ENCODE measurements around the gene DIS3L2.

DIS3L2 gene

GRCh38 chr2:232292395-232293154 is 331.1 kb downstream of the DIS3L2 start:
- no peak for TF ChIP-seq REST (IDR thresholded peaks at IDR 0.05; ENCODE audit: insufficient read depth in 1 of 2, low read depth in 2 of 2, low read length in 2 of 2)
- no peak for TF ChIP-seq FOXP2 (optimal IDR thresholded peaks at IDR 0.05; ENCODE audit: borderline replicate concordance, extremely low read depth, extremely low read length, insufficient read depth)
- no peak for TF ChIP-seq SIN3A (IDR thresholded peaks at IDR 0.05; ENCODE audit: borderline replicate concordance, insufficient read depth, low read length)
- TF ChIP-seq TAF1 (IDR thresholded peaks at IDR 0.05; ENCODE audit: borderline replicate concordance, insufficient read depth, low read length), result no peak
- TF ChIP-seq POLR2AphosphoS5 (IDR thresholded peaks at IDR 0.05; ENCODE audit: low read depth, low read length), result no peak

GRCh38 chr2:232293191-232293590 is 331.7 kb downstream of the DIS3L2 start:
- TF ChIP-seq SIN3A (IDR thresholded peaks at IDR 0.05; ENCODE audit: borderline replicate concordance, insufficient read depth, low read length), result no peak
- TF ChIP-seq TAF1 (IDR thresholded peaks at IDR 0.05; ENCODE audit: borderline replicate concordance, insufficient read depth, low read length), result no peak
- no peak for TF ChIP-seq POLR2AphosphoS5 (IDR thresholded peaks at IDR 0.05; ENCODE audit: low read depth, low read length)
- TF ChIP-seq REST (IDR thresholded peaks at IDR 0.05; ENCODE audit: insufficient read depth in 1 of 2, low read depth in 2 of 2, low read length in 2 of 2), result no peak
- no peak for TF ChIP-seq FOXP2 (optimal IDR thresholded peaks at IDR 0.05; ENCODE audit: borderline replicate concordance, extremely low read depth, extremely low read length, insufficient read depth)

- TF ChIP-seq REST (IDR thresholded peaks at IDR 0.05; ENCODE audit: insufficient read depth in 1 of 2, low read depth in 2 of 2, low read length in 2 of 2) (no peak), FOXP2 (optimal IDR thresholded peaks at IDR 0.05; ENCODE audit: borderline replicate concordance, extremely low read depth, extremely low read length, insufficient read depth) (no peak), SIN3A (IDR thresholded peaks at IDR 0.05; ENCODE audit: borderline replicate concordance, insufficient read depth, low read length) (no peak), TAF1 (IDR thresholded peaks at IDR 0.05; ENCODE audit: borderline replicate concordance, insufficient read depth, low read length) (no peak), POLR2AphosphoS5 (IDR thresholded peaks at IDR 0.05; ENCODE audit: low read depth, low read length) (no peak)
These were observed 334.5 kb downstream of the DIS3L2 start for GRCh38 chr2:232295971-232296370.

GRCh38 chr2:232296776-232297525 is 335.4 kb downstream of the DIS3L2 start:
- TF ChIP-seq REST (IDR thresholded peaks at IDR 0.05; ENCODE audit: insufficient read depth in 1 of 2, low read depth in 2 of 2, low read length in 2 of 2), result no peak
- TF ChIP-seq SIN3A (IDR thresholded peaks at IDR 0.05; ENCODE audit: borderline replicate concordance, insufficient read depth, low read length), result no peak
- TF ChIP-seq TAF1 (IDR thresholded peaks at IDR 0.05; ENCODE audit: borderline replicate concordance, insufficient read depth, low read length), result no peak
- no peak for TF ChIP-seq POLR2AphosphoS5 (IDR thresholded peaks at IDR 0.05; ENCODE audit: low read depth, low read length)
- TF ChIP-seq FOXP2 (optimal IDR thresholded peaks at IDR 0.05; ENCODE audit: borderline replicate concordance, extremely low read depth, extremely low read length, insufficient read depth), result no peak

All from PFSK-1 (cell line).